ENCODE measurements around the gene ELOVL7.

- TF ChIP-seq CTCF (IDR thresholded peaks at IDR 0.05) (no peak), RNF2 (IDR thresholded peaks at IDR 0.05; ENCODE audit: borderline replicate concordance, low read depth) (no peak), EP300 (IDR thresholded peaks at IDR 0.05) (no peak), MAZ (IDR thresholded peaks at IDR 0.05; ENCODE audit: borderline replicate concordance, low read depth, low read length) (no peak), POLR2A (IDR thresholded peaks at IDR 0.05; ENCODE audit: low read length) (no peak), BHLHE40 (IDR thresholded peaks at IDR 0.05; ENCODE audit: low read depth, low read length) (no peak), NR3C1 (IDR thresholded peaks at IDR 0.05) (no peak), PHF8 (IDR thresholded peaks at IDR 0.05; ENCODE audit: borderline replicate concordance, low read depth) (no peak), MAFK (IDR thresholded peaks at IDR 0.05; ENCODE audit: partially characterized antibody) (no peak), CBX2 (IDR thresholded peaks at IDR 0.05; ENCODE audit: borderline replicate concordance, low read depth) (no peak), PBX3 (IDR thresholded peaks at IDR 0.05) (no peak), NFE2L2 (conservative IDR thresholded peaks at IDR 0.05; ENCODE audit: low read length) (no peak), KDM5A (IDR thresholded peaks at IDR 0.05) (no peak), RCOR1 (IDR thresholded peaks at IDR 0.05; ENCODE audit: low read depth, low read length) (no peak)
Observed at GRCh38 chr5:60789551-60789950, 54.5 kb downstream of the ELOVL7 start.

Data from A549 (cell line).